Stromal cell of bone marrow (primary cell): ENCODE measurements around the gene SLC6A3.

Source experiments
- DNase-seq: peaks from one replicate; pipeline ENCODE4 v3.0.0-alpha.2; 2012; ENCODE audit warnings: low read depth

The SLC6A3 gene

DNA sequence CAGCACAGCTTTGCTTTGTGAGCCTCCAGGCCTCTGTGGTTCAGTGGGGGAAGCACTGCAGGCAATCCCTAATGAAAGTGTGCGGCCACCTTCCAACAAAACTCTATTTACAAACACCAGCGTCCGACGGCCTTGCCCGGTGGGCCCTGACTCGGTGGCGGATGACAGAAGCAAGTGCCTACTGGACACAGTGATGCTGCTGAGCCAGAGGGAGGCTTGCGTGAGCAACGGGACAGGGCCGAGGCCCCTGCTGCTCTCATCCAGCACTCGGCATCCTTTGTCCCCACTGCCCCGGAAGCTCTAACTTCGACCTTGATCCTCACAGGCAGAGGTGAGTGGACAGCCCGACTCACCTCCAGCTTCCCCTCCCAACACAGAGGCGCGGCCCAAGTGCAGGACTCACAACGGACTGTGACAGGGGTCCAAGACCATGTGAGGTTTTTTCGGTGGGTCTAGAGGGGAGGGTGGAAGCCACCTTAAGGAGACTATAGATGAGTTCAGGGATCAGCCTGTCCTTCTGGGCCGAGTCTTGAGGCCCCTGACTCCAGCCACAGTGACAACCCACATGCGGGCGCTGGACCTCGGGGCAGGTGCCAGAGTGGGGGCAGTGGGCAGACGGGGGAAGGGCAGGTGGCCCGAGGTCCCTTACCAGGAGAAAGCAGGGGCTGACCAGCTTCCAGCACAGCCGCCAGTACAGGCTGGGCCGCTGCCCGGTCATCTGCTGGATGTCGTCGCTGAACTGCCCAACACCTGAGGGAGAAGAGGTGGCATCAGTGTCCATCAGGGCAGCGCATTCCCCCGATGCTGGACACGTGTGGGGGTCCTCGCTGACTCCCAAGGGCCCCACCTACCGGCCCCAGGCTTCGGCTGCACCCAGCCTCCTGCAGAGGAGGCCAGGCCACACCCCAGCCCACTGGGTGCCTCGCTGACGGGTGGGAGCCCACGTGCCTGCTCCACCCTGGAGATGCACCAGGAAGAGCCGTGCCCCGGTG is 39.4 kb downstream of the SLC6A3 start:
- DNase-seq, result no peak

DNA sequence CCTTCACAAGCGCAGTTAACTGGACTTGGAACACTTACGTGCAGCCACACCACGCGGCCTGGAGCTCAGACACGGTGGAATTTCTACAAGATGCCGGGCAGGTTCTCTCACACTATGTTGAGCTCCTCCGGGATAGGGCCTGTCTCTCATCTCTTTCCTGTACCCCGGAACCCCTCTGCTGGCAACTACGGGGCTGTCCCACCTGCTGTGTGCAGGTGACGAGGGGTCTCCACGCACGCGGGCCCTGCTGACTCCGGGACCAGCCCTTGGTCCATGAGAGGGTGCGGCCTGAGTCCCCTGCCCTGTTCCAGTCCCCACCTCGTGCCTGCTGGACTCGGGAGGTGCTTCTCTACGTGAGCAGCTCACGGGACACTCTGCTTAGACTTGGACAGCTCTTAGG is 40.1 kb downstream of the SLC6A3 start:
- DNase-seq, result no peak

DNA sequence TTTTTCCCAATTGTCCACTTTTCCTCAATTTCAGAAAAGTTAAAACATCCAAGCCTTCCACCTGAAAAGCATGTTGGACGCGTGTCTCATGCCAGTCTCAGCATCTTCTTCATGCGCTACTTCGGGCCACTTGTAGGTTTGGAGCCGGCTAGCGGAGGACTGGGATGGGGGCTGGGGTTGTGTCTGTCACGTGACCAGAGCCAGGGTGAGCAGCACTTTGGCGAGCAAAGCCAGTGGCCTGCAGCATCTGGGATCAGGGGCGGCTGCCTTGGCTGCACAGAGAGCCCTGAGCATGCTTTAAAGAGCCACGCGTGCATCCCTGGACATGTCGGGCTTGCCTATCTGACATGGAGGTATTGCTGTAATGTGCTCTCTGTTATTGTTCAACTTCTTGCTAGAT is 41.2 kb downstream of the SLC6A3 start:
- DNase-seq, result no peak

DNA sequence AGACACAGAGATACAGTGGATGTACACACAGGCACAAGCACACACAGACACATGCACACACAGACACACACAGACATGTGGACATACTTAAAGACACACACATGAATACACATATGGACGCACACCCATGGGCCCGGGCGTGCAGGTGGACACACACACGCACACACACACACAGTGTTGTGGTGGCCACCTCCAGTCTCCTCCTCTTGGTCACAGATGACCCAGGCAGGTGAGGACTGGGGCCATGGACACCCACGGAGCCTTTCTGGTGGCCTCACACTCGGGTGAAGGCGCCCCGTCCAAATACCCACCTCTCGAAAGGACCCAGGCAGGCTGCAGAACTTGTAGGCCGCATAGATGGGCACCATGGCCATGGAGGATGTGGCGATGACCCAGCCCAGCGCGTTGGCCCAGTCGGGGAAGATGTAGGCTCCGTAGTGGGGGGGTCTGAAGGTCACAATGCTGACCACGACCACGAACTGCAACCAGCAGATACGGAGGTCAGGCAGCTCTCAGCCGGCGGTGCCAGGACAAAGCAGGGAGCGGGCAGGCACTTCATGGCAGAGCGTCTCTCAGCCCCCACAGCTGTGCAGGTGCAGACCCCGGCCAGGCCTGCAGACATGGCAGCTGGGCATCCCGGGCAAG is 42.5 kb downstream of the SLC6A3 start:
- DNase-seq, result no peak

DNA sequence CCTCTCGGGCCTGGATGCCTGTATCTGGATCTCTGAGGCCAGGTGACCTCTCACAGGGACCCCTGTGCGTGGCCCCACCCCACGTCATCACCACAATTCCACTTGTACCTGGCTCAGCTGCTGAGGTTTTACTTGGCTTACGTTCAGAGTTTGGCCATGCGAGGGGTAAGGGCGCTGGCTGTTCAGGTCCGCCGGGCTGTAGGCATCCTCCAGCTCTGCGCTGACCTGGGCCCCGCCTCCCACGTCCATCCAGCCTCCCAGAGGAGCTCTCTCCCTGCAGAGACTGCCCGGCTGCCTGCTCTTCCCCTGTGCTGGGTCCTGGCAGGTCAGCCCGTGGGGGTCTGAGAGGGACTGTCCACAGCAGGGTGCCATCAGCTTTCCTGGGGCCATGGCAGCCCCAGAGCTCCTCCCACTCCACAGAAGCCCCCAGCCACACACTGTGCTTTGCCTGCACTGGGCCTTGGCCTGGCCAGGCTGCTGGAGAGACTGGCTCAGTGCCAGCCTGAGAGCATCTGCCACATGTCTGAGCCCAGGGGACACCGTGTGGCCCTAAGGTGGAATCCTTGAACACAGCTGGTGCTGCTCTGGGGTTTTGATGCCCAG is 43.6 kb downstream of the SLC6A3 start:
- no peak for DNase-seq

DNA sequence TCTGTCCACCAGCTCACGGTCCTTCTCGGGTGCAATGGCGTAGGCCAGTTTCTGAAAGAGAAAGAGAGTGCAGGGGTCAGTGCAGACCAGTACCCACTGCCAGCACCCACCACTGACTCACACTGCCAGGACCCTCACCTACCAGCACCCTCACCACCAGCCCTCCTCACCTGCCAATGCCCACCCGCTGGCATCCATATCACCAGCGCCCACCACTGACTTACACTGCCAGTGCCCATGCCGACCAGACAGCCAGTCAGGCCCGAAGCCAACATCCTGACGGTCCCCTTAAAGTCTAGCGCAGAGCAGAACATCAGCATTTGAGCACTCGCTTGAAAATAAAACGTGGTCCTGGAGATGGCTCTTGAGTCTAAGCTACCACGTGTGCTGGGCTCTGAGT is 44.3 kb downstream of the SLC6A3 start:
- no peak for DNase-seq

DNA sequence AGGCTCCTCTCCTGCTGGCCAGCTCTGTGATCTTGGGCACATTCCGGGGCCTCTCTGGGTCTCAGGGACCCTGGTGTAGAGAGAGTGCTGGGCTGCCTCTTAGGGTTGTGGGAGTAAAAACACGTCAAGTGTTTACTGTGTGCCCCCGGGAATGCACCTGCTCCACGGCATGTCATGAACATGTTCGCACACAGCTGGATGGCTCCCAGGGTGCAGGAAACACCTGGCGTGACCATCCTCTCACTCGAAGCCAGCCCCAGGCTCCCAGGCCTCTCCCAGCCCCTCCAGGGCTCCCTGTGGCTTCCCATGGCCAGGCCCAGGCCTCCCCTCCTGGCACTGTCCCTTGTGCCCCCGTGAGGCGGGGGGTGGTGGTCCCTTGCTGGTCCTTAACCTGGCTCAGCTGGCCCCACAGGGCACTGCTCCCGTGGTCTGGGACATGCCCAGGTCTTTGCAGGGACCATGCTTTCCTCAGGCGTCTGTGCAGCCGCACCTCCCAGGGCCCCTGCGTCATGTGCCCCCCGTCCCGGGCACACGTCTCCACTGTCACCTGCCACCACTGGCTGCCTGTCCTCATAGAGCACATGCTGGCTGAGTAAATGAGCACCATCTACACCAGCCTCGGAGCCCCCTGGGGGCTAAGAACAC is 44.9 kb downstream of the SLC6A3 start:
- no peak for DNase-seq

DNA sequence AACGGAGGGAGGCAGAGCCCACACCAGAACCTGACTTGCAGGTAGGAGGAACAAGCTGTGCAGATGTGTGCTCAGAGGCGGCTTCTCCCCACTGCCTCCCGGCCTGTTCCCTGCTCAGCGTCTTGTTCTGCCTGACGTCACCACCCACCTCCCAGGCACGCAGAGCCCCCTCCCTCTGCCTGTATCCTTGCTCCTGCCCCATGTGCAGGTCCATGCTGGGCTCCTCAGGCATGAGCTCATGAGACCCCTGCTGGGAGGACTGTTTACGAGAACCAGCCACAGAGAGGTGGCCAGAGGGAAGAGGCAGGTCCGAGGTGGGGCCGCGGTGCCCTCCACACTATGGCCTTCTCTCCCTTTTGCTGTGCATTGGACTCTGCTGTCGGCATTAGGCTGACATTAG is 45.5 kb downstream of the SLC6A3 start:
- no peak for DNase-seq

DNA sequence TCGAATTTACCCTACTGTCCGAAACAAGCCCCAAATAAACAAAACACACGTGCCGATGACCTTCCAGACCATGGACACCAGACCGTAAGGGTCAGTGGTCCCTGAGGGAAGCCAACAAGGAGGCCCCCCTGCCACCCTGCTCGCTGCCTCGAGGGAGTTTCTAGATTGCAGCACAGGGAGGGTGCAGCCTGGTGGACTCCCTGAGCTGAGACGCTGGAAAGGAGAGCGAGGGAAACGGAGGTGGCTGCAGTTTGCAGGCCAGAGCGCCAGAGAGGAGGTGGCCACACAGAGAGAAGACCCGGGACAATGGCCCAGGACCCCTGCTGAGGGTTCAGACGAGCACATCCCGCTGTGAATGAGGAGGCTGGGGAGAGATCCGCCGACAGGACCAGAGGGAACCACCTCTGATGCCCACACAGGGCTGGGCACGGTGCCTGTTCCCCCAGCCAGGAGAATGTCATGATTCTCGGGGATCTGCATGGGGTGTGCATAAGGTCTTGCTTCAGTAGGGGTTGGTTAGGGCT is 48.9 kb downstream of the SLC6A3 start:
- DNase-seq, result no peak

DNA sequence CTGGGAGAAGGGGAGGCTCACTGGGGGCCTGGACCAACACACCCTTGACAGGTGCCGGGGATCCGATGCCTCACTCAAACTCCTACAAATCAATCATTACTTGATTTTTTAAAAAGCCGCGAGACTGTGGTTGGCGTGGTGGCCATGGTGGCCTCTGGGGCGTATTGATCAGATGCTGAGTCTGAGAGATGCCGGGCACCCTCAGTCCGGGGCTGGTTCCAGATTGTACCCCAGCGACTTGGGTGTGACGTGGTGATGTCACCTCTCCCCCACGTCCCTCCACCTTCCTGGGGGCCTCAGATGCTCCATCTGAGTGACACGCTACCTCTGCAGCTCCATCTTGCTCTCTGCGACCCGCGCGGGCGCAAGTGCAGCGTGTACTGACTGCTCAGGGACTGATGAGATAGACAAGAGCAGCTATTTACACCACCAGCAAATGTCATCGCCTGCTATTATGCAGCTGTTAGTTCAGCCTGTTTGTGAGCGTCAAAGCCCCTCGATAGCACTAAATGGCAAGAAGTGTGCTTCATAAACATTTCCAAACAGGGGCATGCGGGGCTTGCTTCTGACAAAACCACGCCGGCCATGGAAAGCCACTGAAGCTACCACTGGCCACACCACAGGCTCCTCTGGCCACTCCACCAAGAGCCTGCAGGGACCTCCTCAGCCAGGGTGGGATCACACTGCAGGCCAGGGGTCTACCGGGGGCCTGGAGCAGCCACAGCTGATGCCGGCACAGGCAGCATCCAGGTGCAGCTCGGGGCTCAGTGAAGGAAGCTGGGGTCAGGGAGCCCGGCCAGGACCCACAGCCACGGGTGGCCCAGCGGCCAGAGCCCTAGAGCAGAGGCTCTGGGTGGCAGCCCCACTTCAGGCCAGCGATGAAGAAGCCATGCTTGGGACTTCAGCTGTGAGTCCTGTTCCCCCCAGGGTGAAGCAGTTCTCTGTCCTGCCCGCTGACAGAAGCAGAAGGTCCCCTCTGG is 50.1 kb downstream of the SLC6A3 start:
- no peak for DNase-seq

DNA sequence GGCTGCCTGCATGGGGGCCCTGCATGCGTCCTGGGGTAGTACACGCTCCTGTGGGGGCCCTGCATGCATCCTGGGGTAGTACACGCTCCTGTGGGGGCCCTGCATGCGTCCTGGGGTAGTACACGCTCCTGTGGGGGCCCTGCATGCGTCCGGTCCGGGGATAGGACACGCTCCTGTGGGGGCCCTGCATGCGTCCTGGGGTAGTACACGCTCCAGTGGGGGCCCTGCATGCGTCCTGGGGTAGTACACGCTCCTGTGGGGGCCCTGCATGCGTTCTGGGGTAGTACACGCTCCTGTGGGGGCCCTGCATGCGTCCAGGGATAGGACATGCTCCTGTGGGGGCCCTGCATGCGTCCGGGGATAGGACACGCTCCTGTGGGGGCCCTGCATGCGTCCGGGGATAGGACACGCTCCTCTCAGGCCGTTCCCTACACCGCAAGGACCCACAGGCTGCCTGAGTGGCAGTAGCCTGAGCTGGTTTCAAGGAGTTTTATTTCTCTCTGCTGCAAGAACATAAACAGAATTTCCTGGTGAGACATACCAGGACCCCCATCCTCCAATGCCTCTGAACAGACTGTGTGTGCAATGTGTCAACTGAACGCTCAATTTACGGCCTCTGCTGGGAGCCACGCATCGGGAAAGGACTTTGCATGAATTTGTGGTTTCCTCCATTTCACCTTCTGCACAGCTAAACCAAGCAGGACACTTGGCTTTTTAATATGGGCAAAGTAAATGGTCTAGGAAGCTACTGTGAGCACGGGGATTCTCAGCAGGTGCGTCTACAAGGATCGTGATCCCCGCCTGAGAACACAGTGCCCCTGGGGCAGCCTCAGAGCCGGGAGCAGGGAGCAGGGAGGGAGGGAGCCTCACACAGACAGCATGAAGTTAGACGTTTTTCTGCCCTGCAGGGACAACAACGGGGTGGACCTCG is 51.4 kb downstream of the SLC6A3 start:
- no peak for DNase-seq

DNA sequence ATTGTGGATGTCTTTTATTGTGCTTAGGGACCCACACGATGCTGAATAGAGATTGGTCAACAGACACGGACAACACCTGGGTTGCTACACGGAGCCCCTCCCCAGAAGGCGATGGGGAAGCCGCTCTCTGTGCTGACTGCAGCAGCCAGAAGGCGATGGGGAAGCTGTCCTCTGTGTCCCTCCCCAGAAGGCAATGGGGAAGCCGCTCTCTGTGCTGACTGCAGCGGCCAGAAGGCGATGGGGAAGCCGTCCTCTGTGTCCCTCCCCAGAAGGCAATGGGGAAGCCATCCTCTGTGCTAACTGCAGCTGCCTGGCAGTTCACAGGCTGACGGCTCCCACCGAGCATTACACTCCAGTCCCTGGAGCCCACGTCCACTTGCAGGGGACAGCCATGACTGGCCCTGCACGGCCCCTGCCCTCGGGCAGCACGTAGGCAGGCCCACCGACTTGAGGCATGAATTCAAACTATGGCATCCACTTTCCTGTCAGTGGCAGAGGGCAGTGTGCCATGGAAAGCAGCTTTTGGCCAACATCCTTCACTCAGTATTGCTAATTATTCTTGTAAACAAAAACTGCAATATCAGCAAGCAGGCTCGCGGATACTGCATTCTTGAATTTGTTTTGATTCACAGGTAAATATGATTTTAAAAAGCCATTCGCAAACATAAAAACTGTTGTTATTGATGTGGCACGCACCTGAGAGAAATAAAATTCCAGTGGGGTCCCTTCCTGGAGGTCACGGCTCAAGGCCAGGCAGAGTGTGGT is 52.3 kb downstream of the SLC6A3 start:
- DNase-seq, result no peak

DNA sequence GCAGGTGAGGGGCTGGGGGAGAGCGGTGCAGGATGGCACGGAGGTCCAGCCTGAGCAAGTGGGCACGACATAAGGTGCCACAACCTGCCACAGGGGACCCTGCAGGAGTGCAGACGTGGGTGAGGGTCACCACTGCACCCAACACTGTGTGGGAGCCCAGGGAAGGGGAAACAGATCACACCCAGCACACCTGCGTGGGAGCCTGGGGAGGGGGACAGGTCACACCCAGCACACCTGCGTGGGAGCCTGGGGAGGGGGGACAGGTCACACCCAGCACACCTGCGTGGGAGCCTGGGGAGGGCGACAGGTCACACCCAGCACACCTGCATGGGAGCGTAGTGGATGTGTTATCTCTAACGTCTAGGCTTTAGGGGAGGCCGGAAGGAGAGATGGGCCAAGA is 53.0 kb downstream of the SLC6A3 start:
- no peak for DNase-seq

DNA sequence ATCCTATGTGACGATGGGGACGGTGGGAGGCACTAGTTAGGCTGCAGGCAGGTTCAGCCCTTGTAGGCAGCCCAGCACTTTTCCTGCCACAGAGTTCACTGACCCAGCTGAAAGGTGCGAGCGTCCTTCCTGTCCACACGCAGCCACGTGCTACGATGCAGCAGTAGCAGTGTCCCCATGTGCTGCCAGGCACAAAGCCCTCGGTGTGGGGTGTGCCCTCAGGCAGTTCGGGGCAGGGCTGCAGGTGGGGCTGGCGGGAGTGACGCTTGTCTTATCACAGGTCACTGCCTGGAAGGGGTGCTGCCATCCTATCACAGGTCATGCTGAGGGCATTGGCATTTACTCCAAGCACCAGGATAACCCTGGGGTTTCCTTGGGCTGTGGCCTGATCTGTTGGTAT is 53.5 kb downstream of the SLC6A3 start:
- DNase-seq, result no peak

DNA sequence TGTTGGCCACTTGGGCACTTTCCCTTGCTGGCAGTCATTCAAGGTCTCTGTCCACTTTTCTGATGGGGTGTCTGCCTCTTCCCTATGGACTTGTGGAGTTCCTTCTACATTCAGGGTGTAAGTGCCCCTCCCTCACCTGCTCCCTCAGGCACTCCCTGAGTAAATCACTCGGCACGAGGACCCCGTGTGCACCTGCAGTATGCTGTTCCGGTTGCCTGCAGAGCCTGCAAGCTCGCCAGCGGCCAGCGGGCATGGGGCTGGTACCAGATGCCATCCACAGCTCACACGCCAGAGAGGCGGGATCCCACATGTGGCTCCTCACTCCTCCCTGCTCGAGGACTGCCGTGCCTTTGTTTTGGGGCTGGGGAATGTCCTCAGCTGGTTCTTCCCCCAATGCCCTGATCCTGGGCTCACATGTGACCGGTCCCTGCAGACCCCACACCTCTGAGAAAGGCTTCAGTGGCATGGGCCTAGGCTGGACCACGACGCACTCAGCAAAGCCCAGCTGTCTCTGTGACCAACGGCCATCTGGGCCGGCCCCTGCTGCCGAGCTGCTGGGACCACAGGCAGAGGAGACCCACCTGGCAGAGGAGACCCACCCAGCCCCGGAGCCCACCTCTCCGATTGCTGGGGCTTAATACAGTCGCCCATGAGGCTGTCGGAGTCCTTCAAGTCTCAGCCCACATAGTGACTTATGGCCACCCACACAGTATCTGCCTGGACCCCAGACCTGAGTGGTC is 54.2 kb downstream of the SLC6A3 start:
- no peak for DNase-seq

DNA sequence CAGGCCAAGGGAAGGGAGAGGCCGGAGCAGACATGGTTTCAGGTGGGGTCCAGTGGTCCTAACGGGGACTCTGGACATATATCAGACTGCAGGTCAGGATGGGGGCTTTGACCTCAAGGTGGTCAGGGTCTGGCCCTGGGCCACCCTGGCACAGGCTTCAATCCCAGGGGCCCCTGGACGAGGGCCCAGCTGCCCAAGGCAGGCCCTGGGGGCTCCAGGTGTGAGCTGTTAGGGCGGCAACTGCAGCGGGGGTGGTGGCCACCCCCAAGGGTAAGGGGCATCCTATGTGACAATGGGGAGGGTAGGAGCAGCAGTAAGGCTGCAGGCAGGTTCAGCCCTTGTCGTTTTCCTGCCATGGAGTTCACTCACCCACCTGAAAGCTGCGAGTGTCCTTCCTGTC is 54.9 kb downstream of the SLC6A3 start:
- DNase-seq, result no peak

DNA sequence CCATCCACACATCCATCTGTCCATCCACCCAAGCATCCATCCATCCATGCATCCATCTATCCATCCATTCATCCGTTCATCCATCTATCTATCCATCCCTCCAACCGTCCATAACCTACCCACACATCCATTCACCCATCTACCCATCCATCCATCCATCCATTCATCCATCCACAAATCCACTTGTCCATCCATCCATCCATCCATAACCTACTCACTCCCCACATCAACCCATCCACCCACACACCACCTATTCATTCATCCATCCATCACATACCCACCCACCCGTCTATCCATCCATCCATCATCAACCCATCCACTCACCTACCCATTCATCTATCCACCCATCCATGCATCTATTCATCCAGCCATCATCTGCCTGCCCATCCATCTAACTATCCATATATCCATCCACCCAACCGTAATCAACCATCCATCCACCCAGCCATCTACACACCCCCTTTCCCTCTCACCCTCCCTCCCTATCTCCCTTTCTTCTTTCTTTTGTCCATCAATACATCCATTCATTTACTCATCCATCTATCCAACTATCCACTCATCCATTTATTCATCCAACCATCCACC is 56.8 kb downstream of the SLC6A3 start:
- DNase-seq, result no peak

DNA sequence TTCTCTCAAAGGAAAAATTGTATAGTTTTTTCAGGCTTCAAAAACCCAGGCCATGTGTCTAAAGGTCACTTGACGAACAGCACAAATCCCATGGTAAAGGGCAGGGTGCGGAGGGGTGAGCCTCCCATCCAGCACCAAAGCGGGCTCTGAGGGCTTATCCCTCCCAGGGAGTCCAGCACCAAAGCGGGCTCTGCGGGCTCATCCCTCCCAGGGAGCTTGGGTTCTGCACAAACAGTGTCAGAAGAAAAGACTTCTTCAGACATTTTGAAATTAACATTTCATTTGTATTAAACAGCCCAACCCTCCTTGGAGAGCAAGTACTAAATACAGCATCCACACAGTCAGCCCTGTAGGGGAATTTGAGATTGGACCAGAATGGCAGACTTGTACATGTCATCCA is 57.4 kb downstream of the SLC6A3 start:
- DNase-seq, result no peak
